Kidney epithelial cell (primary cell): ENCODE results near the gene RNF32. TPM values are rescaled to one million over a fixed set of nuclear protein-coding genes. Genes with fewer than 3 reads are reported as not detected.
"Not testable (repeated sequence)": the region's sequence is repeated elsewhere in the genome, so short reads cannot be mapped to it uniquely, and the experiment has no call there.

Source experiments
- DNase-seq: peaks from one replicate; pipeline ENCODE4 v3.0.0-alpha.2; 2010; ENCODE audit warnings: low read depth
- H3K27me3 ChIP-seq: 2 replicates; pipeline ENCODE4 v1.6.0; 2011; ENCODE audit warnings: low read length; ENCODE audit not compliant: control insufficient read depth, insufficient read depth
- H3K36me3 ChIP-seq: 2 replicates; pipeline ENCODE4 v1.5.1; 2011; ENCODE audit warnings: low read length; ENCODE audit not compliant: control insufficient read depth, insufficient read depth
- H3K4me3 ChIP-seq: 2 replicates; pipeline ENCODE4 v1.5.1; 2011; ENCODE audit warnings: low read depth, mild to moderate bottlenecking, control low read depth, low read length
- total RNA-seq: library from RNA; depleted of rRNA; stranded (reverse); fragments of >200 nt; gene quantifications from 2 replicates; pipeline ENCODE4 v1.2.3, GENCODE V29; 2015
- TF ChIP-seq, protein P1 (sequence below): IDR thresholded peaks from 2 replicates; pipeline ENCODE4 v1.5.1; 2011; ENCODE audit warnings: mild to moderate bottlenecking, moderate library complexity, low read length, control low read depth, inconsistent platforms; ENCODE audit not compliant: insufficient read depth, poor library complexity, severe bottlenecking

Gene RNF32
- total RNA-seq, 1 donor from 2014 or later = 0.75 TPM

DNA sequence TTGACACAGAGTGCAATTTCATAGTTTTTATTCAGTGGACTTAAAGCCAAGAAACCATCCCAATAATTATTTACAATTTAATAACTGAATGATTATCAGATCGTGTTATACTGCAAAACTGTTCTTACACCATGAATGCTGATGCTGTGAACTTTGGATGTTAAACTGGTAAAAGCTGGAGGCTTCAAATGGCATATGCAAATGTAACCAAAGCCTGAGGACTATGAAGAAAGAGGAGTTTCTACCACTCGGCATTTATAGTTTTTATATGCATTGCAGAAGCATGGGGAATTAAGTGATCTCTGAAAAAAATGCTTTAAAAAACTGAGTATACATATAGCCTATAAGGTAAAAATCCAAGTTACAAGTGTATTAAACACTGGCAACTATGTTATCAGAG, 42.4 kb downstream of the RNF32 start:
- H3K4me3 ChIP-seq = no peak overlapping the region
- TF ChIP-seq, protein P1, sequence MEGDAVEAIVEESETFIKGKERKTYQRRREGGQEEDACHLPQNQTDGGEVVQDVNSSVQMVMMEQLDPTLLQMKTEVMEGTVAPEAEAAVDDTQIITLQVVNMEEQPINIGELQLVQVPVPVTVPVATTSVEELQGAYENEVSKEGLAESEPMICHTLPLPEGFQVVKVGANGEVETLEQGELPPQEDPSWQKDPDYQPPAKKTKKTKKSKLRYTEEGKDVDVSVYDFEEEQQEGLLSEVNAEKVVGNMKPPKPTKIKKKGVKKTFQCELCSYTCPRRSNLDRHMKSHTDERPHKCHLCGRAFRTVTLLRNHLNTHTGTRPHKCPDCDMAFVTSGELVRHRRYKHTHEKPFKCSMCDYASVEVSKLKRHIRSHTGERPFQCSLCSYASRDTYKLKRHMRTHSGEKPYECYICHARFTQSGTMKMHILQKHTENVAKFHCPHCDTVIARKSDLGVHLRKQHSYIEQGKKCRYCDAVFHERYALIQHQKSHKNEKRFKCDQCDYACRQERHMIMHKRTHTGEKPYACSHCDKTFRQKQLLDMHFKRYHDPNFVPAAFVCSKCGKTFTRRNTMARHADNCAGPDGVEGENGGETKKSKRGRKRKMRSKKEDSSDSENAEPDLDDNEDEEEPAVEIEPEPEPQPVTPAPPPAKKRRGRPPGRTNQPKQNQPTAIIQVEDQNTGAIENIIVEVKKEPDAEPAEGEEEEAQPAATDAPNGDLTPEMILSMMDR = no peak
- DNase-seq = no peak
- no peaks in the 10 kb centered on the region for H3K36me3 ChIP-seq
- H3K27me3 ChIP-seq = no peaks in the 10 kb centered on the region

DNA sequence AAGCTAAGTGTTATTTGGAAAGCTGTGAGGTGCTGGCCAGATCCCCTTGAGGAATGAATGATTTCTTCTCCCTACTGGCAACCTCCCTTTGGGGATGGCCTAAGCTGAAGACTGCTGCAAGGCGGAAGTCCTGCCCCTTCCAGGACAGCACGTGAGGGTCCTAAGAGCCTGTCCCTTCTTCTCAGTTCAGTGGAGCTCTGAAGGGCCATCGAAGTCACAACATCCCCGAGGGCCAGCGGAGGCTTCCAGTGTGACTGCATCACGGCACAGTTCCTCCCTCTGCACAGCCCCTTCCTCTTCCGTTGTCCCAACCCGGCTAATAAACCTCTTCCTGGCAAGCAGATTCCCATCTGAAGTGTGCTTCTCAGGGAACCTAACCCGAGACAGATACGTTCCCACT, 43.7 kb downstream of the RNF32 start:
- DNase-seq = no peak
- Histone ChIP-seq H3K36me3 (no peaks in the 10 kb centered on the region), H3K27me3 (no peaks in the 10 kb centered on the region), H3K4me3 (no peak overlapping the region)
- TF ChIP-seq, protein P1 = no peak

DNA sequence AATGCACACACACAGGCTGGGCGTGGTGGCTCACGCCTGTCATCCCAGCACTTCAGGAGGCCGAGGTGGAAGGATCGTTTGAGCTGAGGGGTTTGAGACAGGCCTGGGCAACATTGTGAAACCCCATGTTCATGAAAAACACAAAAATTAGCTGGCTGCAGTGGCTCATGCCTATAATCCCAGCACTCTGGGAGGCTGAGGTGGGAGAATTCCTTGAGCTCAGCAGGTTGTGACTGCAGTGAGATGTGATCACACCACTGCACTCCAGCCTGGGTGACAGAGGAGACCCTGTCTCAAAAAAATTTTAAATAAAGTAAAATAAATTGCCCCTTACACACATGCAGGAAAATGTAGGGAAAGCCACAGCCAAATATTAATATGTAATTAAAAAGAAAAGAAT, 44.1 kb downstream of the RNF32 start:
- no peak overlapping the region for H3K4me3 ChIP-seq
- H3K36me3 ChIP-seq = no peaks in the 10 kb centered on the region
- H3K27me3 ChIP-seq = no peaks in the 10 kb centered on the region
- TF ChIP-seq, protein P1 = no peak
- DNase-seq = no peak

DNA sequence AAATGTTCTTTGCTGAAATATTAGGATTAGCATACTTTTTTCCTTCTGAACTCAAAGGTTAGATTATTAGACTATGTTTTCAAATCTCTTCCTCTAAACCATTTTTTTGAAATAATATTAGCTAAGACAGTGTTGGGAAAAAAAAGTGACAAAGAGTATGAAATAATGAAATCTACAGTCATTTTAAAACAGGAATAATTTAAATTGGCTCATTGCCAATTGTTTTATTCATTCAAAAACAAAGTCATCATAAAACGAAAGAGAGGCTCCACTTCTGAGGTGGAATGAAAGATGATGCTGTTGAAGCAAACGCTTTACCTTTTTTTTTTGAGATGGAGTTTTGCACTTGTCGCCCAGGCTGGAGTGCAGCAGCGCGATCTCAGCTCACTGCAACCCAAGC, 51.2 kb downstream of the RNF32 start:
- no peak for DNase-seq
- TF ChIP-seq, protein P1 = no peak
- Histone ChIP-seq H3K27me3 (no peaks in the 10 kb centered on the region), H3K4me3 (no peak overlapping the region), H3K36me3 (no peaks in the 10 kb centered on the region)

DNA sequence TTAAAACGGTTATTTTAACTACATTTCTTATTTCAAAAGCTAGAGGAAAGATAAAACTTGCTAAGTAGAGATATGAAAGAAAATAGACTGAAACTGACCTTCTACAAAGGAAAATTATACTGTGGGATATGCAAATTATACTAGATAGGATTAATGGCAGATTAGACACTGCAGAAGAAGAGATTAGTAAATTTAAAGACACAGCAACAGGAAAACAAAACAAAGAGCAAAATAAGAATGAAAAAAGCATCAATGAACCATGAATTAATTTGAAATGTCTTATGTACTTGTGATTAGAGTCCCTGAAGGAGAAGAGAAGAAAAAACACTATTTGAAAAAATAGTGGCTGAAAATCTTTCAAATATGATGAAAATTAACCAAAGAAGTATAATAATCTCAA, 52.3 kb downstream of the RNF32 start:
- no peak for DNase-seq
- no peak overlapping the region for H3K4me3 ChIP-seq
- H3K36me3 ChIP-seq = no peaks in the 10 kb centered on the region
- TF ChIP-seq, protein P1 = no peak
- H3K27me3 ChIP-seq = no peaks in the 10 kb centered on the region

DNA sequence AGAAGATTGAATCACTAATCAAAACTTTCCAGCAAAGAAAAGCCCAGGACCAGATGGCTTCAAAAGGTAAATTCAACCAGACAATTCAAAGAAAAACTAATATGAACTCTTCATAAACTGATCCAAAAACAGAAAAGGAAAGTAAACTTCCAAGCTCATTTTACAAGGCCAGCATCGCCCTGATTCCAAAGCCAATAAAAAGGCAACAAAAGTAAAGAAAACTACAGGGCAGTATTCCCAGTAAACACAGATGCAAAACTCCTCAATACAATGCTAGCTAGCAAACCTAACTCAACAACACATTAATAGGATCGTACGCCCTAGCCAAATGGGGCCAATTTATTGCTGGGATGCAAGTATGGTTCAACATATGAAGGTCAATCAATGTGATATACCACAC, 53.1 kb downstream of the RNF32 start:
- H3K4me3 ChIP-seq = no peak overlapping the region
- H3K36me3 ChIP-seq = no peaks in the 10 kb centered on the region
- TF ChIP-seq, protein P1 = no peak
- no peaks in the 10 kb centered on the region for H3K27me3 ChIP-seq
- no peak for DNase-seq

DNA sequence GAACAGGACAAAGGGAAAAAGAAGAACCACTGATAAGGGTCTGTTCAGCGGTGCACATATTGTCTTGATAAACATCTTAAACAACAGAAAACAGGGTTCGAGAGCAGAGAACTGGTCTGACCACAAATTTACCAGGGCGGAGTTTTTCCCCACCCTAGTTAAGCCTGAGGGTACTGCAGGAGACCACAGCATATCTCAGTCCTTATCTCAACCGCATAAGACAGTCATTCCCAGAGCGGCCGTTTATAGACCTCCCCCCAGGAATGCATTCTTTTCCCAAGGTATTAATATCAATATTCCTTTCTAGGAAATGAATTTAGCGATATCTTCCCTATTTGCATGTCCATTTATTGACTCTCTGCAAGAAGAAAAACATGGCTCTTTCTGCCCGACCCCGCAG, 56.7 kb downstream of the RNF32 start:
- H3K36me3 ChIP-seq, H3K4me3 ChIP-seq, DNase-seq, H3K27me3 ChIP-seq: not testable (repeated sequence)

DNA sequence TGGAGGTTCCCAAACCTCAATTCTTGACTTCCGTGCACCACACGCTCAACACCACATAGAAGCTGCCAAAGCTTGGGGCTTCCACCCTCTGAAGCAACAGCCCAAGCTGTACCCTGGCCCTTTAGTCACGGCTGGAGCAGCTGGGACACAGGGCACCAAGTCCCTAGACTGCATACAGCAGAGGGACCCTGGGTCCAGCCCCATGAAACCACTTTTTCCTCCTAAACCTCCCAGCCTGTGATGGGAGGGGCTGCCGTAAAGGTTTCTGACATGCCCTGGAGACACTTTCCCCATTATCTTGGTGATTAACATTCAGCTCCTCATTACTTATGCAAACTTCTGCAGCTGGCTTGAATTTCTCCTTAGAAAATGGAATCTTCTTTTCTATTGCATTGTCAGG, 57.9 kb downstream of the RNF32 start:
- not testable (repeated sequence) for DNase-seq, H3K36me3 ChIP-seq, H3K4me3 ChIP-seq, H3K27me3 ChIP-seq

DNA sequence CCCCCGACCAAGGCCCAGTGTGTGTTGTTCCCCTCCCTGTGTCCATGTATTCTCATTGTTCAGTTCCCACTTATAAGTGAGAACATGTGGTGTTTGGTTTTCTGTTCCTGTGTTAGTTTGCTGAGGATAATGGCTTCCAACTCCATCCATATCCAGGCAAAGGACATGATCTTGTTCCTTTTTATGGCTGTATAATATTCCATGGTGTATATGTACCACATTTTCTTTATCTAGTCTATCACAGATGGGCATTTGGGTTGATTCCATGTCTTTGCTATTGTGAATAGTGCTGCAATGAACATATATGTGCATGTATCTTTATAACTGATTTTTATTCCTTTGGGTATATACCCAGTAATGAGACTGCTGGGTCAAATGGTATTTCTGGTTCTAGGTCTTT, 61.2 kb downstream of the RNF32 start:
- not testable (repeated sequence) for H3K36me3 ChIP-seq, H3K4me3 ChIP-seq, DNase-seq, H3K27me3 ChIP-seq
